CD4-positive, alpha-beta T cell treated with Interleukin-15 for 1 hour (primary cell): ENCODE data around the gene RABGGTA.
"Not testable (repeated sequence)": the region's sequence is repeated elsewhere in the genome, so short reads cannot be mapped to it uniquely, and the experiment has no call there.

Experiments
- DNase-seq: peaks from one replicate; pipeline ENCODE4 v3.0.0-alpha.2; 2020

The RABGGTA gene

GRCh38 chr14:24260026-24260779, 11.2 kb downstream of the RABGGTA start:
- no peak for DNase-seq

GRCh38 chr14:24259282-24260025, 11.9 kb downstream of the RABGGTA start:
- DNase-seq, result no peak

GRCh38 chr14:24258548-24259265, 12.7 kb downstream of the RABGGTA start:
- DNase-seq, result no peak

- DNase-seq, result no peak
Measured at GRCh38 chr14:24258119-24258518, 13.3 kb downstream of the RABGGTA start.

- DNase-seq, result no peak
Measured at GRCh38 chr14:24256960-24257359, 14.4 kb downstream of the RABGGTA start.

- DNase-seq, result no peak
Measured at GRCh38 chr14:24255931-24256711, 15.3 kb downstream of the RABGGTA start.

- DNase-seq, result no peak
Measured at GRCh38 chr14:24255438-24255837, 16.0 kb downstream of the RABGGTA start.

GRCh38 chr14:24254630-24255392, 16.6 kb downstream of the RABGGTA start:
- no peak for DNase-seq

- no peak for DNase-seq
Measured at GRCh38 chr14:24253936-24254335, 17.5 kb downstream of the RABGGTA start.

- DNase-seq, result no peak
Measured at GRCh38 chr14:24252289-24253124, 18.9 kb downstream of the RABGGTA start.

- no peak for DNase-seq
Measured at GRCh38 chr14:24251880-24252288, 19.5 kb downstream of the RABGGTA start.

- DNase-seq, result no peak
Measured at GRCh38 chr14:24250354-24250753, 21.0 kb downstream of the RABGGTA start.

GRCh38 chr14:24249230-24250021, 22.0 kb downstream of the RABGGTA start:
- DNase-seq, result no peak

- DNase-seq, result no peak
Measured at GRCh38 chr14:24247422-24247821, 24.0 kb downstream of the RABGGTA start.

- no peak for DNase-seq
Measured at GRCh38 chr14:24246765-24247212, 24.6 kb downstream of the RABGGTA start.

GRCh38 chr14:24245350-24245749, 26.0 kb downstream of the RABGGTA start:
- DNase-seq, result not testable (repeated sequence)

GRCh38 chr14:24243336-24243836, 28.0 kb downstream of the RABGGTA start:
- peak; percentile 41 for DNase-seq

GRCh38 chr14:24241829-24242443, 29.5 kb downstream of the RABGGTA start:
- DNase-seq, result peak; percentile 94
